Stomach (tissue), 9 donors: ENCODE data around the gene URI1. TPM values are rescaled to one million over a fixed set of nuclear protein-coding genes. Genes with fewer than 3 reads are reported as not detected.

Source experiments
- DNase-seq, 2 donors: peaks; one replicate each; pipeline versions ENCODE4 v3.0.0 to v3.0.0-alpha.2; 2013 to 2019
- H3K27ac ChIP-seq, 5 donors: fragments of 200-600 bp in 4 of 5; sonication (generic) in 4 of 5; one replicate each; pipeline ENCODE4 v1.5.1; 2013 to 2019; ENCODE audit warnings: mild to moderate bottlenecking in 1 of 5, moderate library complexity in 1 of 5
- H3K27me3 ChIP-seq, 3 donors: fragments of 200-600 bp; sonication (generic); one replicate each; pipeline ENCODE4 v1.5.1; 2017 to 2019; ENCODE audit warnings: mixed run types in 1 of 3
- H3K36me3 ChIP-seq, 4 donors: fragments of 200-600 bp; sonication (generic); 1 replicate in 3 of 4; 2 replicates in 1 of 4; pipeline ENCODE4 v1.5.1; 2016 to 2019
- H3K4me1 ChIP-seq, 4 donors: fragments of 200-600 bp; sonication (generic); one replicate each; pipeline ENCODE4 v1.5.1; 2016 to 2019
- H3K4me3 ChIP-seq, 4 donors: fragments of 200-600 bp; sonication (generic) in 3 of 4; one replicate each; pipeline ENCODE4 v1.5.1; 2016 to 2019; ENCODE audit warnings: mild to moderate bottlenecking in 1 of 4
- H3K9me3 ChIP-seq, 4 donors: fragments of 200-600 bp; sonication (generic); one replicate each; pipeline ENCODE4 v1.5.1; 2016 to 2019
- CTCF ChIP-seq, 7 experiments: fragments of 450-650 bp in 4 of 7; fragments of 200-600 bp in 3 of 7; sonication (generic) in 3 of 7; IDR thresholded peaks; one replicate each; pipeline ENCODE4 v1.5.1; 2016 to 2019; ENCODE audit warnings: antibody characterized with exemption in 7 of 7, control low read depth in 2 of 7, mild to moderate bottlenecking in 1 of 7
- EP300 ChIP-seq: sonication (generic); formaldehyde crosslinking; IDR thresholded peaks from one replicate; pipeline ENCODE4 v1.6.1; 2017; ENCODE audit warnings: antibody characterized with exemption
- POLR2A ChIP-seq, 4 donors: fragments of 450-650 bp; IDR thresholded peaks; one replicate each; pipeline ENCODE4 v1.6.1; 2016; ENCODE audit warnings: antibody characterized with exemption in 4 of 4, control low read depth in 2 of 4, mild to moderate bottlenecking in 1 of 4, moderate library complexity in 1 of 4
- POLR2AphosphoS5 ChIP-seq, 3 donors: sonication (generic); formaldehyde crosslinking; IDR thresholded peaks; one replicate each; pipeline ENCODE4 v1.6.1; 2016; ENCODE audit warnings: antibody characterized with exemption in 3 of 3
- WGBS, 5 donors: extraction: QIAGEN DNeasy Blood & Tissue Kit in 3 of 5; methylation state at CpG; one replicate each; pipeline versions ENCODE4 v1.1.5 to v1.1.7; 2013 to 2018; 5-methylcytosine and 5-hydroxymethylcytosine counted together
- intact Hi-C: fragments of 100-400 bp; cut with DNase I; formaldehyde crosslinking; loops from one replicate; pipeline ENCODE4 v1.15.1; 2023; ENCODE audit warnings: low total_unique reads
- polyA plus RNA-seq, 3 donors: library from polyadenylated mRNA; stranded (reverse); fragments of 200-250 nt; gene quantifications; one replicate each; pipeline ENCODE4 v1.2.3, GENCODE V29; 2013
- total RNA-seq, 5 donors: library from RNA; depleted of rRNA; stranded (reverse); fragments of >200 nt; gene quantifications; one replicate each; pipeline versions ENCODE4 v1.1.0 to v1.2.3, GENCODE V29; 2014 to 2016
- donor health status: healthy with polysubstance abuse.
- donor health status: Bipolar disorder and iron deficiency.
- donor health status: healthy.

URI1 gene
- total and polyA plus RNA-seq, 8 donors, result 19.7 to 122 (median 58.5) TPM

- TF ChIP-seq EP300, result no peak
- TF ChIP-seq POLR2AphosphoS5 (IDR thresholded peaks at IDR 0.05), result no peak
- no peak overlapping the region for H3K4me3 ChIP-seq
- no peaks in the 10 kb centered on the region for H3K36me3 ChIP-seq
- intact Hi-C loops, result no loop called here
- peak in 1 of 2 donors; percentile 17 for DNase-seq
- H3K27ac ChIP-seq, result no peak overlapping the region
- WGBS, 5 donors, result 37 to 53% (median 45%) methylated on average over 3 of the region's 3 CpGs
- H3K9me3 ChIP-seq, result no peaks in the 10 kb centered on the region
- no peaks in the 10 kb centered on the region for H3K27me3 ChIP-seq
- peaks cover 20 to 82% (median 53%) of the 10 kb centered on the region in 4 donors for H3K4me1 ChIP-seq
Measured at GRCh38 chr19:29967623-29968022, 25.6 kb downstream of the URI1 start.

GRCh38 chr19:29969891-29970290 lies 27.9 kb downstream of the URI1 start:
- H3K4me3 ChIP-seq, result no peak overlapping the region
- no peak overlapping the region for H3K27ac ChIP-seq
- no peaks in the 10 kb centered on the region for H3K27me3 ChIP-seq
- H3K9me3 ChIP-seq, result no peaks in the 10 kb centered on the region
- TF ChIP-seq CTCF (IDR thresholded peaks at IDR 0.05) (no peak), EP300 (no peak), POLR2AphosphoS5 (IDR thresholded peaks at IDR 0.05) (no peak), POLR2A (IDR thresholded peaks at IDR 0.05) (no peak)
- intact Hi-C loops, result no loop called here
- no peaks in the 10 kb centered on the region for H3K36me3 ChIP-seq
- WGBS, 5 donors, result 54 to 78% (median 65%) methylated on average over 3 of the region's 3 CpGs
- peaks cover 9 to 74% (median 41%) of the 10 kb centered on the region in 4 donors for H3K4me1 ChIP-seq
- no peak for DNase-seq

GRCh38 chr19:29971002-29971401 lies 29.0 kb downstream of the URI1 start:
- H3K4me1 ChIP-seq, result peaks cover 3 to 63% (median 30%) of the 10 kb centered on the region in 4 donors
- WGBS, 5 donors, result 54 to 65% (median 57%) methylated on average over 2 of the region's 2 CpGs

GRCh38 chr19:29971648-29972047 lies 29.6 kb downstream of the URI1 start:
- TF ChIP-seq POLR2A (IDR thresholded peaks at IDR 0.05), result no peak
- TF ChIP-seq EP300, result no peak
- no peak for TF ChIP-seq POLR2AphosphoS5 (IDR thresholded peaks at IDR 0.05)
- no peak for TF ChIP-seq CTCF (IDR thresholded peaks at IDR 0.05)
- DNase-seq, result no peak
- H3K4me3 ChIP-seq, result no peak overlapping the region
- H3K27me3 ChIP-seq, result no peaks in the 10 kb centered on the region
- H3K9me3 ChIP-seq, result no peaks in the 10 kb centered on the region
- H3K4me1 ChIP-seq, result peaks cover 0 to 56% (median 25%) of the 10 kb centered on the region in 4 donors
- no peak overlapping the region for H3K27ac ChIP-seq
- no peaks in the 10 kb centered on the region for H3K36me3 ChIP-seq
- WGBS, 5 donors, result 84 to 91% (median 89%) methylated on average over 3 of the region's 3 CpGs
- intact Hi-C loops, result no loop called here

More at GRCh38 chr19:29971002-29971401, 29.0 kb downstream of the URI1 start:
- DNase-seq, result no peak
- intact Hi-C loops, result no loop called here
- TF ChIP-seq POLR2AphosphoS5 (IDR thresholded peaks at IDR 0.05) (no peak), POLR2A (IDR thresholded peaks at IDR 0.05) (no peak), EP300 (no peak), CTCF (IDR thresholded peaks at IDR 0.05) (no peak)
- H3K36me3 ChIP-seq, result no peaks in the 10 kb centered on the region
- no peak overlapping the region for H3K27ac ChIP-seq
- no peak overlapping the region for H3K4me3 ChIP-seq
- H3K27me3 ChIP-seq, result no peaks in the 10 kb centered on the region
- no peaks in the 10 kb centered on the region for H3K9me3 ChIP-seq

GRCh38 chr19:29974701-29975100 lies 32.7 kb downstream of the URI1 start:
- Histone ChIP-seq H3K4me3 (no peak overlapping the region), H3K36me3 (no peaks in the 10 kb centered on the region), H3K27ac (no peak overlapping the region), H3K27me3 (no peaks in the 10 kb centered on the region), H3K9me3 (no peaks in the 10 kb centered on the region), H3K4me1 (peaks cover 0 to 44% (median 16%) of the 10 kb centered on the region in 4 donors)
- no peak for TF ChIP-seq POLR2AphosphoS5 (IDR thresholded peaks at IDR 0.05)
- no peak for TF ChIP-seq CTCF (IDR thresholded peaks at IDR 0.05)
- no peak for TF ChIP-seq EP300
- no peak for TF ChIP-seq POLR2A (IDR thresholded peaks at IDR 0.05)
- 94 to 99% (median 96%) methylated on average over 2 of the region's 2 CpGs for WGBS, 5 donors
- DNase-seq, result no peak
- intact Hi-C loops, result no loop called here
